CD4-positive, alpha-beta T cell treated with Interferon alpha-2 for 1 hour (primary cell): ENCODE data around the gene HSF5.

Experiments used
- DNase-seq, 2 donors: peaks; one replicate each; pipeline ENCODE4 v3.0.0-alpha.2; 2020 to 2022

HSF5 gene, protein sequence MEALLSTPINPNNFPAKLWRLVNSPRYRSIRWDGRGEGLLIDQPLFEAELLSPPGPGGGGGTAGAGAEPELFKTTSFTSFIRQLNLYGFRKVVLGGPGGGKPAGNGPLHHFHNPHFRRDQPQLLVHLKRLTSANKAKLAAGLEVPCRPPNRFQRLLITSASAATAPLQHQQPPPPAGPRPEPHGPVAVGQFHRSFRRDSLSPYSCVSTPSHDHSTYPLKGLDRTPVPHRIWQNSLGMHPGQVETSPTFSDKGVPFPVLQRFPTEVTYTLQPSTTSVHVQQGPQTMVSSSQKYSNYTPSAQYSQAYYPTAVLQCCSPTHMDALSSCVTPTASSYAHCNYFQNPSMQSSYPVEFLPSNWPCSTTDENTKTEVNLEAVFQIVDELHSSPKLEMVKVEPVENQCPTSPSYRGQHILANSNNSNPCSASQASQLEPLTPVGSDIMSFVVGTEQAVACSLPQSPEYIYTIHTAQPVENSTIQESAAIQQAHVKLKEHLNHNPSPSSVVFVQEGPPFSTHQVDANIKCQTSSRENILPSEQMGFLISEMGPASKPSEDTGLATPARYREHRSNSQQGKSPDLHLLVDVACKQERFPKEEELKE

DNA sequence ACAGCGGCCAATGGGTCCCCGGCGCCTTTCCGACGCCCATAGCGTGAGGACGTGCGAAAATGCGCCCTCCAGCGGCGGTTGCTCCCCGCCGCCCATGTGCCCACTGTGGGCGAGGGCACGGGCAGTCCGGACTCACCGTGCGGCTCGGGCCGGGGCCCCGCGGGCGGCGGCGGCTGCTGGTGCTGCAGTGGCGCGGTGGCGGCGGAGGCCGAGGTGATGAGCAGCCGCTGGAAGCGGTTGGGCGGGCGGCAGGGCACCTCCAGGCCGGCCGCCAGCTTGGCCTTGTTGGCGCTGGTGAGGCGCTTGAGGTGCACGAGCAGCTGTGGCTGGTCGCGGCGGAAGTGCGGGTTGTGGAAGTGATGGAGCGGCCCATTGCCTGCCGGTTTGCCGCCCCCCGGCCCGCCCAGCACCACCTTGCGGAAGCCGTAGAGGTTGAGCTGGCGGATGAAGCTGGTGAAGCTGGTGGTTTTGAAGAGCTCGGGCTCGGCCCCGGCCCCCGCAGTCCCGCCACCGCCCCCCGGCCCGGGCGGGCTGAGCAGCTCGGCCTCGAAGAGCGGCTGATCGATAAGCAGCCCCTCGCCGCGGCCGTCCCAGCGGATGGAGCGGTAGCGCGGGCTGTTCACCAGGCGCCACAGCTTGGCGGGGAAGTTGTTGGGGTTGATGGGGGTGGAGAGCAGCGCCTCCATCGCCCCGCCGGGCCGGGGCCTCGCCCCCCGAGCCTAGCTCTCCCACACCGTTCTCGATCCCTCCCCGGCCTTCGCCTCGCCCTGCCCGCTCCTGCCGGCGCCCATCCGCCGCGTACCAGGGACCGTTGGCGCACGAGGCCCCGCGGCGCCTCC, at the start of gene HSF5:
TSS of gene HSF5 (minus strand) at position 820 of the 839 bp plus-strand sequence. CDS start at position 686, 134 bp downstream.
- peak; percentile 78 to 80 for DNase-seq

DNA sequence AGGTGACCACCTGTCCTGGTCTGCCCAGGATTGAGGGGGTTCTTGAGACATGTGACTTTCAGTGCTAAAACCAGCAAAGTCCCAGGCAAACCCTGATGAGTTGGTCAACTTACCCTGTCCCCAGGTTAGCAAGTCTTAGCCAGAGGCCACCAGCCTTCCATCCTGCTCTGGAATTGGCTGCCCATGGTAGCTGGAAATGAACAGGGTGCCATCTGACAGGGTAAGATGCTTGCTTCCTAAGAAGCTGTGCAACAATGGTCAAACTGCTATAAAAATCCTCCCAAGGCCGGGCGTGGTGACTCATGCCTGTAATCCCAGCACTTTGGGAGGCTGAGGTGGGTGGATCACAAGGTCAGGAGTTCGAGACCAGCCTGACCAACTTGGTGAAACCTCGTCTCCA, 49.1 kb upstream of the HSF5 start:
- no peak for DNase-seq

DNA sequence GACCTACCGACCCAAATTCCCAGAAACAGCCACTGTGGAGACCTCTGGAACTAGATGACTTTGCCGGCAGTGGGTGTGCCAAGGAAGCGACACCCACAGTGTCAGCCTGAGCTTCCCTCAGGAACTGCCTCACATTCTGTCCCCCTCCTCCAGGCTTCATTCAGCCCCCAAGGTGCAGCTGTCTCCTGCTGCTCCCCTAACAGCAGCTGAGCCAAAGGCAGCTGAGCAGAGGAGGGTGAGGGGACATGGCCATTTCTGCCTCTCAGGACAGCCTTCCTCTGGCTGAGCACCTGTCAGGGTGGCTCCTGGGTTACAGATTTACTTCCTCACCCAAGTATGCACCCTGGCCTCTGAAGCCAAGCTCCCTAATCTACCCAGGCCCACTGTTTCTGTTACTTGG, 48.3 kb upstream of the HSF5 start:
- DNase-seq, result no peak

DNA sequence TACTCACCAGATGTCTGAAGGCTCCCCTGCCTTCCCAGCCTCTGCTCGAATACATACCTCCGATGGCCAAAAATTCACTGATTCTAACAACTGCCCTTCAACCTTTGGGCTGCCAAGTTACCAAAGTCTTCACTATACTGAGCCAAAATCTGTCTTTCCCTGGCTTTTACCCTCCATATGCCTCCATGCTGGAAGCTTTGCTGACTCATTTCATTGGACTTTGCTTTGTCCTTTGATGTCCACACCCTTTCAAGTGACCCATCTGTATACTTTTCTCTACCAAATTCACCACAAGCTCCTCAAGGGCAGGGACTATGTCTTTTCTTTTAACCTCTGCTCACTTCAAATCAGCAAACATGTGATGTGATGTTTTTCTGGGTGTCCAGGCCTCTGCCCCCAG, 47.2 kb upstream of the HSF5 start:
- DNase-seq, result no peak

DNA sequence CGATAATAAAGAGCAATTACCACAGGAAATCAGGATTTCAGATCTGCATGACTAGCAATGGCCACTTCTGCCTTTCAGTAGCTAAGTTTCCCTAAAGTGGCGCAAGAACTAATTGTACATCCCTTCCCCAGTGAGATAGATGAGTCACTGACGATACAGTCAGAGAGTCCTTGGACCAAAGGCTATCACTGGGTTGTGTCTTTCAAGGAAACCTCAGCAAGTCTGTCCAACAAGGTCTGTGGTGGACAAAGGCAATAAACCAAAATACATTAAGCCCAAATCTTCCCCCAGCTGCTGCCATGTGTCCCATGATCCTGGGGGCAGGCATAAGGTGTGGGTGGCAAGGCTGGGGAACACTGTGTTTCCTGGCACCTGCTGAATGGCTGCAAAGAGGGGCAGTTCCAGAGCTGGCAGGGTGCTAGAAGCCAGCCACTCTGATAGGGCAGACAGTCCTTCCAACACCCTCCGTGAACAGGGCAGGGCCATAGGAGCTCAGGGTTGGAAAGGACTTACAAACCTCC, 46.8 kb upstream of the HSF5 start:
- DNase-seq, result peak in 1 of 2 donors; percentile 34

DNA sequence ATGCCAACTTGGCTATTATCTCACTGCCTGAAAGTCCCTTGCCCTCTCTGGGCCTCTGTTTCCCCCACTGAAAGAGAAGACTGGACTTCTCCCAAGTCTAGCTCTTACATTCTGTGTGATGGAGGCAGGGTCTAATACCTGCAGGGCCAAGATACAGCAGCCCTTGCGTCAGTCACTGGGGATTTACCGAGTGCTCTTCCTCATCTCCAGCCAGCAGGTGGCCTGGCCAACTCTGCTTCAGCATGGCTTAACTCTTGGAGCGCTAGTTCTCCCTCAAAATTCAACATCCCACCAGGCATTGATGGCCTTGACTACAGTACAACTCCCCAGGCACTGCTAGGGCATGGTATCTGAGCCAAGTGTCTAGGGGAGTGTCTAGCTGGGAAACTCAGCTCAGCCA, 46.1 kb upstream of the HSF5 start:
- no peak for DNase-seq

DNA sequence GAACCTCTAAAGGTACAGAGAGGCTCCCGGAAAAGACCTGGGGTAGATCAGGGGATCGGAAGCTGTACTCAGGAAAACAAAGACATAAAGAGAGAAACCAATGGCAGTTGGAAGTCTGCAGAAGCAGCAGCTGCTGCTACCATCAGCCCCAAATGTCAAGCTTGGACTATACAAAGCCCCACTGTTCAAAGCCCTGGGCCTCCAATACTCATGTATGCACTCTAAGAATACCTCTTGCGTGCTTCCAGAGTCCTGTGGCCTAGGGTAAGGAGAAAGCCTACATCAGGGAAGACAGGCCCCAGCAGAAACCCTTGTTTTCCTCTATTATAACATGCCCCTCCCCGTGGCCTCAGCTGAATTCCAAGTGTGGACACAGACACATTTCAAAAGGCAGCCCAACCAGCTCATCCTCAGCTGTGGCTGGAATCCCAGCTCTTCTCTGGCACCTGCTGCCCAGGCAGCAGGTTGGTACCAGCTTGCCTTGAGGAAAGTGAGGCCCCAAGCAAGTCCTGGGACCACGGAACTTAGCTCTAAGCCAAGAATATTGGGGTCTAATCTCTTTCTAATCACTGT, 45.5 kb upstream of the HSF5 start:
- no peak for DNase-seq

DNA sequence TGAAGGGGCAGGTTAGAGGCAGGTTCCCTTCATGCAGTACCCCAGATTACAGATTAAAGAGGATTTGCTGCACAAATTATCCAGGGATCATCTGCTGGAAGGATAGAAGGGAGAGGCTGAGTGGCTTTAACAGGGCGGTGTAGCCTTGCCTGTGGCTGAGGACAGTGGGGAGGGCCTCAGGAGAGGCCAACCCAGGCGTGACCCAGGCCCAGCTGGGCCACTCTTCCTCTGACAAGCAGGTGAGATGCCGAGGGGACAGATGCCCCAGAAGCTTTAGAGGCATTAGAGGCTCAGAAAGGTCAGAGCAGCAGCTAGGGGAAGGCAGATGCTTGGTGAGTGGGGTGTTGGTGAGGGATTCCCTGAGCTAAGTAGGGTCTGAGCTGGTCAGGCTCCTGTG, 44.3 kb upstream of the HSF5 start:
- DNase-seq, result no peak

DNA sequence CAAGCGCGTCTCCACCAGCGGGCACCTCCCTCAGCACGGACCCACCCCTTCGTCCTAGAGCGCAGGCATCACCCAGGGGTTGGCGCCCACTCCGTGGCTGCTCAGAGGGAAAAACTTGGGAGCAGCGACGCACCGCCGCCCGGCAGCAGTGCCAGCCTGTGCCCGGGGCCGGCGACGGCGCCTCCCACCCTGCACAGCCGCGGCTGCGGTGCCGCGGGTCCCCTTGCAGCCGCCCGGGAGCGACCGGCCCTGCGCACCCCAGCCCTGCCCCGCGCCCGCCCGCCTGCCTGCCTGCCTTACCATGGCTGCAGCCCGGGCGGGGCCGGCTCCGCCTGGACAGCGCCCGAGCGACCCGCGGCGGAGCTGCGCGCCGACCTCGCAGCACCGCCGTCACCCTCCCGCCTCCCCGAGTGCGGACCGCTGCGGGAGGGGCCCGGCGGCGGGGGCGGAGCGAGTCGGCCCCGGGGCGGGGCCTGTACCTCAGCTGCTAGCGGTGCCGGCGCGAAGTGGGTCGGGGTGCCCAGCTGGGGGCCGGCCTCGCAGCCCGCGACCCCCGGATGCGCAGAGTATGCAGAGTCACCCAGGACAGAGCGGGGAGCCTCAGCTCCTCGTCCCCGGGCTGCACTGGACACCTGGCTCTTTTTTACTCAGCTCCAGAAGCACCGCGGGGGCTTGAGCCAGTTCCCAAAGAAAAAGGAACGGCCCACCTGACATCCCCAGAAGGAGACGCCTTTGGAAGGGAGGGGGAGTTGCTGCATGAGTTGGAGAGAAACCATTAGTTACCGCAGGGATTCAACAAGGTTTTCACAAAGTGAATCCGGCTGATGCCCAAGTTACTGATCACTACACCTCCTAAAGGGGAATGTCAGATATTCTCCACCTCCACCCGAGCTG, 43.7 kb upstream of the HSF5 start:
- peak; percentile 63 to 74 for DNase-seq

DNA sequence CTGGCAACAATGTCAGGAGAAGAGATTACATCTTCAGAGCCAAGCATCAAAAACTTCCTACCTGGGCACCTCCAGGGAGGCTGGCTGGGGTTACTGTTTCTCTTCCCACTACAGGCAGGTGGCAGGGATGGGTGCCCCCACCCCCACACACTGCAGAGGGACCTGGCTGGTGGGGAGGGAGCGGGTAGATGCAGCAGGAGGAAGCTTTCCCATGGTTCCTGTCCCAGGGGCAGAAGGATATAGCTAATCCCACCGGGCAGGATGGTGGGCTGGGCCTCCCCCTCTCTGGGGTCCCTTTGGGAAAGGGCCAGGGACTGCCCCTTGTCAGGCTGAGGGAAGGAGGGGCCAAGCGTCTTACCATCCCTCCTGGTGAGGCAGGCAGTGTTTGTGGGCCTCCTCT, 42.9 kb upstream of the HSF5 start:
- no peak for DNase-seq

DNA sequence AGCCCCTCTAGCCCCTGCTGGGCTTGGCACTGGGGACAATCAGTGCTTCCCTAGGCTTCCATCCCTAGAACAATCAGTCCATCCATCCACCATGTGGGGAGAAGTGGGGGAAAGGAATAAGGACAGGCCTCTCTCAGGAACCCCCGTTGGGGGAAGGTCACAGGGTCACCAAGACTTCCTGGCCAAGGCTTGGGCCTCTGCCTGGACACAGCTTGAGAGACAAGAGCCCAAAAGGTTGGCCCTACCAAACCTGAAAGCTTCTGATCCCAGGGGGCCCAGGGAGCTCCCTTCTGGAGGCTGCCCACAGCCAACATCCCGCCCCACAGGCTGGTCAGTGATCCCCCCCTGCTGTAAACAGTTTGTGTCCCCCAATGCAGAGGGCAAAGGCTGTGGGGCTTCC, 42.4 kb upstream of the HSF5 start:
- DNase-seq, result no peak

DNA sequence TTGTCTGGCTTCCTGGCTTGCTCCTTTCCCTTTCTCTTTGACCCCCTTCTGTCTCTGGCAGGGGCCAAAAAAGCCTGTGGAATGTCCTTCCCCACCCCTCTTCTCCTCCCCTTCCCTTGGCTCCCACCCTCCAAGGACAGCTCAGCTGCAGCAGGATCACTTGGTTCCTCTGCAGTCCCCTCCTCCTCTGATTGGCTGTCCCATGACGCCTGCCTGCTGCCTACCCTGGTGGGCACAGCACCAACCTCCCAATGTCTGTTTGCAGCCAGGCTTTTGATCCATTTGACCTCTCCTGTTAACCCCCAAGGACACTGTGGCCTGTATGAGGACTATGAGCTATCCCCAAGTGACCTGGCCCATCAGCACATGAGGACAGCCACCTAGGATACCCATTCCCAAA, 41.1 kb upstream of the HSF5 start:
- no peak for DNase-seq

DNA sequence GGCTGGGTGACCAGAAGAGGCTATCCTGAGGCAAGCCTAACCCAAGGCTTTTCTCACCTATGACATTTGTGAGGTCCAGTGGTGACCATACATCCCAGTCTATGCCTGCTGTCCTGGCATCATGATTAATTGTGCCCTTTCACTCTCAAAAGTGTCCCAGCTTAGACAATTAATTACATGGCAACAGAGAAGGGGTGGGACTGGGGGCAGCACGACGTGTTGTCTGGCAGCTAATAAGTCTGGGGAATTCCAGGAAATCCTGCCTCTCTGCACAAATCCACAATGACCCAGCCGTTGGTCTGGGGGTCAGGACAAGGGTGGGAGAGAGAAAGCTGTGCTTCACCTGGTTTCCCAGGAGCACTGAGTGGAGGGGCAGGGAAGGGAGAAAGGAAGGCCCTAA, 40.2 kb upstream of the HSF5 start:
- no peak for DNase-seq

DNA sequence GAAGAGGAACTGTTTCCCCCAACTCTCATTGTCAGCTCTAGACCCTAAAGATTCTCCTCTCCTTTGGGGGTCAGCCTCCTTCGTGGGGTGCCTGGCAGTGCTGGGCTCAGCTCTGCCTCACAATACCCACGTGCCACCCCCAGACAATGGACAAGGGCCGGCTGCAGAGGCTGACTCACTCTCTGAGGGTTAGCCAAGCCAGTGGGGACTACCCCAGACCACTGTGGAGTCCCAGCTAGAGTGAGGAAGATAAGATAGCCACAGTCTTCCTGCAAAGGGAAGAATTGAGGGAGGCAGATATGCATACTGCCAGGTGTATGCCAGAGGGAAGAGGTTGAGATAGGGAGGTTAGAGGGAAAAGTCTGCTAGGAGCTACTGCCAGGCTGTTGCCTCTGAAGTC, 39.7 kb upstream of the HSF5 start:
- DNase-seq, result no peak

DNA sequence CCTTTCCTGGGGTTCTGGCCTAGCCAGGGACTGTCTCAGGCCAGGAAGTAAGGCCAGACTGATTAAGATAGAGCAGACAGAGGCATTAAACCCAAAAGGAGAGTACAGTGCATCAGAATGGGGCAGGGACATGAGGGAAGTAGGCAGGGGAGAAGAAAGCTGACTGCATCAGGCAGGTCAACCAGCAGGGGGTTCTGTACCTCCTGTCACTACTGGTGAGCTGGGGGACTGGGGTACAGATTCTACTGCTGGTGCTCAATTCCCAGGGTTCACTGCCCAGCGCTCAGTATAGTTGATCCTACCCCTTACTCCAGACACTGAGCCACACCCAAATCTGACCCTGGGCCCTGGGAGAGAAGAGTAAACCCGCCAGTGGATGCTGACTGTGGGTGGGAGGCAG, 39.1 kb upstream of the HSF5 start:
- no peak for DNase-seq

DNA sequence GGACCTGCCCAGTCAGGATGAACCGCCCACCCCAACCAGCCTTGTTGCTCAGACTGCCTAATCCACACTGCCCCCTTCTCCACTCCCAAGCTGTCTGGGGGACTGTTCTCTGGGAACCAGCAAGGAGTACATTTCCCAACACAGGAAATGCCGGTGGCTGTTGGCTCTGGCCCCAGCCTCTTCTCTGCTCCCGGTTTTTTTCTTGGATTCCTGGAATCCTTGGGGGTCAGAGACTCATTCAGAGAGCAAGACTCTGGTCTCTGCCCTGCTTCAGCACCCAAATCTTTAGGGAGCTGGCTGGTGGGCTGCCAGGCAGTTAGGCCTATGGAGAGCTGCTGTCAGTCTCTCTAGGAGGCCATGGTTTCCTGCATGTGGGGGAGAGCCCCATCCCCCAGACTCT, 37.0 kb upstream of the HSF5 start:
- no peak for DNase-seq

DNA sequence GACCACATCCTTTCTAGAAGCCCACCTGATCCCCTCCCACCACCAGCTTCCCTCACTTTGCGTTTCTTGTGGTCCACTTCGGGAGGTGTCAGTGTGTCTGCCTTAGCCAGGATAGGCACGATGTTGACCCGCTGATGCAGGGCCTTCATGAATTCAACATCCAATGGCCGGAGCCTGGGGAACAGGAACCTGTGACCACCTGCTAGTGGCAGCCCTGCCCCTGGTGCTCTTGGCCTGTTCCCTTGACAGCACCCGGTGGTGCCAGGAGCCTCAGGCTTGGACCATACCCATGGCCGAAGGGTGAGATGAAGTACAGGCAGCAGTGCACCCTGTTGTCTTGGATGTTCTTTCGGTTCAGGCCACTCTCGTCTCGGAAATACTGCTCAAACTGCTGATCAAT, 33.5 kb upstream of the HSF5 start:
- no peak for DNase-seq

DNA sequence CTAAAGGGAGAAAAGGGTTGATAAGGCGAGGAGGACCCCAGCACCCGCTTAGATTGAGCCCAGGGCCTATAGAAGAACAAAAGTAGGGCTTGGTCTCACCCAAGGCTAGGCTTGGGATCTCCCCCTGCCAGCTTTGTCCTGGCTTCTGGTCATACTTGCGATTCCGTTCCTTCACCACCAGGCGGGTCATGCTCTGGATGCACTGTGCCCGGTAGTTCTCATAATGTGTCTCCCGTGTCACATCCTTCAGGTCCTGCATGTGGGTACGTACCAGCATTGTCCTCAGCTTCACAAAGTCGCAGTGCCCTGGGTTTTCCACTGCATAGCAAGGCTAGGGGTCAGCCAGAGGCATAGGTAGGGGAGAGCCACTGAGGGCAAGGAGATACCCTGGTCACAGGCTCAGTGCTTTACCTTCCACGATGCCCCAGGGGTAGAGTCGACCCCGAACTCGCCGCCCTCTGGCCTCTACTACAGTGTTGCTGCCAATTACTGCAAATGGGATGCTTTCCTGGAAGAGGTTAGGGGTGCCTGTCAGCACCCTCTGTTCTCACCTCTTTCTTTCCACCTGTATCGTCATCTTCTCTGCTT, 32.7 kb upstream of the HSF5 start:
- no peak for DNase-seq

DNA sequence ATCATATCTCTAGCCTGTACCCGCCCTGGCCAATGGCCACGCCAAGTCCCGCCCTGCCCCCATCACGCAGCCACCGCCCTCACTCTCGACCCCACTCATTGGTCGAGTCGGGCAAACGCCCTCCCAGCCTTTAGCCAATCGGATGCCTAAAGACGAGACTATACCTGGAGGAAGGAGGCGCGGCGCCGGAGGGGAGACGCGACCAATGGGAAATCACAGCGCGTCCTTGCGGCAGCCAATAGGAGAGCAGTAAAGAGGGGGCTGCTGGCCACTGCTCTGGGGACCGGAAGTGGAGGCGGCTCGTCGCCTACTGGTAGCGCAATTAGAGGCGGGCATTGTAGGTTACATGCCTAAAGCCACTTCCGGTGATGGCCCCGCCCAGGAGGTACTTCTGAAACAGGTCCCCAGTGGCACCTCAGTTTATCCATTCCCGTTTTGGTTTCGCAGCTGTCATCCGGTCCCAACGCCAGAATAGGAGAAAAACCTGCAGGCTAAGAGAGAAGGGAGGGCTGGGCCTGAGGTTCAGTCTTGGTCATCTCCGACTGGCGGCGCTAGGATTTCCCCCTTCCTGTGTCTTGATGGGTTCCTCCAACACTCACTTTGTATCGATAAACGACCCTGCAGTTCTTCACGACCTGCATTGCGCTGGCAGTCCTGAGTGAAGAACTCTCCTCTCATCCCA, 29.9 kb upstream of the HSF5 start:
- peak; percentile 100 for DNase-seq

DNA sequence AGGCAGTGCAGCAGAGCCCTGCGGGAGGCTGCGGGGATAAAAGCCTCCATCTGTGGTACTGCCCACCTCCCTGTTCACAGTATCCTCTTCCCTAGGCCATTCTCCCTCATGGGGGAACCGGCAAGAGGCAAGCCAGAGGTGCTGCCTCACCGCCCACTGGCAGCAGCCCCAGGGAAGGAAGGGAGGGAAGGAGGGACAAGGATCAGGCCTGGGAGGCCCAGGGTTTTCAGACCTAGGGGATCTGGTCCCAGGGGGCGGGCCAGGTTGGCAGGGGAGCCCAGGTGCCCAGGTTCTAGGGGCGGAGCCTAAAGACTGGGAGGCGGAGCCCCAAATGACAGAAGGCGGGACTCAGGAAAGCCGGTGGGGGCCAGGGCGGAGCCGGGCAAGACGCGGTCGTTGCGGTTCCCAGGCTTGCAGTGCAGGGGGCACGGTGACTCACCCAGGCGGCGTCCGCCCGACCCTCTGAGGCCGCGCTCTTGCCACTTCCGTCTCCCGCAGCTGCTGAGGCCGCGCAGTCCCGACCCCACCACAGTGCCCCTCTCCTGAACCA, 29.2 kb upstream of the HSF5 start:
- no peak for DNase-seq
